Neural cell (in vitro differentiated cells): ENCODE results near the gene OR2V1. TPM values are rescaled to one million over a fixed set of nuclear protein-coding genes. Genes with fewer than 3 reads are reported as not detected.
"Not testable (repeated sequence)": the region's sequence is repeated elsewhere in the genome, so short reads cannot be mapped to it uniquely, and the experiment has no call there.

Source experiments
- H2AFZ ChIP-seq: fragments of 200-600, 300-800 bp; sonication (generic), shearing (Covaris generic); 2 replicates; pipeline ENCODE4 v1.6.0; 2014; ENCODE audit warnings: low read depth, mild to moderate bottlenecking, antibody characterized with exemption, low read length, moderate library complexity
- H3F3A ChIP-seq: fragments of 200-600 bp; shearing (Covaris generic); 2 replicates; pipeline ENCODE4 v1.6.1; 2016; ENCODE audit warnings: mild to moderate bottlenecking, moderate library complexity, mixed read lengths, antibody characterized with exemption, low read length; ENCODE audit not compliant: insufficient read depth, poor library complexity, severe bottlenecking
- H3K27ac ChIP-seq: fragments of 200-600, 300-800 bp; sonication (generic), shearing (Covaris generic); 2 replicates; pipeline ENCODE4 v1.5.1; 2014; ENCODE audit warnings: mild to moderate bottlenecking, low read length, moderate library complexity
- H3K27me3 ChIP-seq: fragments of 300-800, 200-600 bp; sonication (generic), shearing (Covaris generic); 2 replicates; pipeline ENCODE4 v1.6.0; 2014; ENCODE audit warnings: mild to moderate bottlenecking, low read depth, low read length, moderate library complexity; ENCODE audit not compliant: insufficient read depth
- H3K36me3 ChIP-seq: fragments of 300-800, 200-600 bp; sonication (generic), shearing (Covaris generic); 2 replicates; pipeline ENCODE4 v1.5.1; 2014; ENCODE audit warnings: mild to moderate bottlenecking, antibody characterized with exemption, low read length, moderate library complexity; ENCODE audit not compliant: insufficient read depth
- H3K4me2 ChIP-seq: fragments of 300-800, 200-600 bp; sonication (generic), shearing (Covaris generic); 2 replicates; pipeline ENCODE4 v1.6.0; 2014; ENCODE audit warnings: mild to moderate bottlenecking, low read length
- H3K4me3 ChIP-seq: fragments of 300-800, 200-600 bp; sonication (generic), shearing (Covaris generic); 2 replicates; pipeline ENCODE4 v1.5.1; 2014; ENCODE audit warnings: mild to moderate bottlenecking, low read length, moderate library complexity
- H3K79me2 ChIP-seq: fragments of 200-600 bp; shearing (Covaris generic); replicated peaks from 2 replicates; pipeline ENCODE4 v1.6.0; 2014; ENCODE audit warnings: mild to moderate bottlenecking, low read length, moderate library complexity; ENCODE audit not compliant: insufficient read depth
- H3K9ac ChIP-seq: fragments of 300-800, 200-600 bp; sonication (generic), shearing (Covaris generic); 2 replicates; pipeline ENCODE4 v1.6.1; 2016; ENCODE audit warnings: mild to moderate bottlenecking, low read length, mixed read lengths
- H3K9me2 ChIP-seq: fragments of 200-600 bp; shearing (Covaris generic); 2 replicates; pipeline ENCODE4 v1.6.1; 2016; ENCODE audit warnings: mild to moderate bottlenecking, low read length, mixed read lengths; ENCODE audit not compliant: insufficient read depth
- H3K9me3 ChIP-seq: fragments of 200-600, 300-800 bp; sonication (generic), shearing (Covaris generic); 2 replicates; pipeline ENCODE4 v1.6.1; 2016; ENCODE audit warnings: mild to moderate bottlenecking, mixed run types, low read length, moderate library complexity, mixed read lengths
- H4K20me1 ChIP-seq: fragments of 200-600 bp; shearing (Covaris generic); 2 replicates; pipeline ENCODE4 v1.6.1; 2016; ENCODE audit warnings: mild to moderate bottlenecking, mixed run types; ENCODE audit not compliant: insufficient read depth
- CTCF ChIP-seq: fragments of 450-650 bp; IDR thresholded peaks from 2 replicates; pipeline ENCODE4 v1.5.1; 2014; ENCODE audit warnings: antibody characterized with exemption, mild to moderate bottlenecking, moderate library complexity; ENCODE audit not compliant: poor library complexity, severe bottlenecking
- EP300 ChIP-seq: fragments of 450-650 bp; conservative IDR thresholded peaks from 2 replicates; pipeline ENCODE4 v1.6.1; 2014; ENCODE audit warnings: antibody characterized with exemption, mild to moderate bottlenecking, moderate library complexity; ENCODE audit not compliant: poor library complexity, severe bottlenecking
- EZH2 ChIP-seq: fragments of 200-600, 300-800 bp; shearing (Covaris generic), sonication (generic); IDR thresholded peaks from 2 replicates; pipeline ENCODE4 v1.6.1; 2014; ENCODE audit warnings: antibody characterized with exemption, low read length, borderline replicate concordance, mild to moderate bottlenecking; ENCODE audit not compliant: insufficient read depth, poor library complexity, severe bottlenecking
- MXI1 ChIP-seq: fragments of 450-650 bp; conservative IDR thresholded peaks from 2 replicates; pipeline ENCODE4 v1.6.1; 2014; ENCODE audit warnings: antibody characterized with exemption, mild to moderate bottlenecking; ENCODE audit not compliant: poor library complexity, severe bottlenecking
- POLR2AphosphoS5 ChIP-seq: IDR thresholded peaks from 2 replicates; pipeline ENCODE4 v1.6.1; 2012
- RAD21 ChIP-seq: fragments of 450-650 bp; conservative IDR thresholded peaks from 2 replicates; pipeline ENCODE4 v1.6.1; 2014; ENCODE audit warnings: antibody characterized with exemption, mild to moderate bottlenecking, moderate library complexity
- REST ChIP-seq: IDR thresholded peaks from 2 replicates; pipeline ENCODE4 v1.6.1; 2012; ENCODE audit warnings: borderline replicate concordance
- SMC3 ChIP-seq: fragments of 450-650 bp; conservative IDR thresholded peaks from 2 replicates; pipeline ENCODE4 v1.6.1; 2014; ENCODE audit warnings: antibody characterized with exemption, mild to moderate bottlenecking, moderate library complexity; ENCODE audit not compliant: poor library complexity
- TAF1 ChIP-seq: IDR thresholded peaks from 2 replicates; pipeline ENCODE4 v1.6.1; 2012; ENCODE audit warnings: low read depth
- polyA plus RNA-seq: library from polyadenylated mRNA; depleted of rRNA; stranded (reverse); fragments of >200 nt; gene quantifications from 2 replicates; pipeline ENCODE4 v1.2.3, GENCODE V29; 2014

Gene OR2V1
- polyA plus RNA-seq, 1 donor from 2014 or later = not detected

- H2AFZ ChIP-seq = no peak overlapping the region
- no peaks in the 10 kb centered on the region for H3K36me3 ChIP-seq
- no peaks in the 10 kb centered on the region for H3K9me3 ChIP-seq
- no peaks in the 10 kb centered on the region for H3K27me3 ChIP-seq
- H3K9ac ChIP-seq = no peak overlapping the region
- H3K27ac ChIP-seq = no peak overlapping the region
- no peak overlapping the region for H3K4me2 ChIP-seq
- H3K79me2 ChIP-seq = no peaks in the 10 kb centered on the region
- no peak for TF ChIP-seq MXI1
- no peak for TF ChIP-seq SMC3
- TF ChIP-seq EP300 = no peak
- TF ChIP-seq TAF1 = no peak
- no peak for TF ChIP-seq POLR2AphosphoS5
- TF ChIP-seq CTCF = no peak
- TF ChIP-seq EZH2 = no peak
- no peak for TF ChIP-seq REST
- no peak for TF ChIP-seq RAD21
- no peaks in the 10 kb centered on the region for H3F3A ChIP-seq
- no peaks in the 10 kb centered on the region for H4K20me1 ChIP-seq
- H3K9me2 ChIP-seq = no peaks in the 10 kb centered on the region
- H3K4me3 ChIP-seq = no peak overlapping the region
Measured at GRCh38 chr5:181131514-181131913, 545 bp upstream of the OR2V1 start.

- not testable (repeated sequence) for H3F3A ChIP-seq, H3K9ac ChIP-seq, H3K9me2 ChIP-seq, H3K4me2 ChIP-seq, H2AFZ ChIP-seq, H3K36me3 ChIP-seq, H3K27me3 ChIP-seq, H4K20me1 ChIP-seq, H3K79me2 ChIP-seq, H3K4me3 ChIP-seq, H3K9me3 ChIP-seq, H3K27ac ChIP-seq
Measured at GRCh38 chr5:181130081-181130480, 888 bp downstream of the OR2V1 start.

- Histone ChIP-seq H3K9me2 (no peaks in the 10 kb centered on the region), H3K36me3 (no peaks in the 10 kb centered on the region), H3F3A (no peaks in the 10 kb centered on the region), H3K79me2 (no peaks in the 10 kb centered on the region), H3K27ac (no peak overlapping the region), H3K9ac (no peak overlapping the region), H3K4me3 (no peak overlapping the region), H3K27me3 (no peaks in the 10 kb centered on the region), H2AFZ (no peak overlapping the region), H3K4me2 (no peak overlapping the region), H4K20me1 (no peaks in the 10 kb centered on the region), H3K9me3 (no peaks in the 10 kb centered on the region)
- TF ChIP-seq TAF1 = no peak
- no peak for TF ChIP-seq POLR2AphosphoS5
- TF ChIP-seq MXI1 = no peak
- no peak for TF ChIP-seq RAD21
- TF ChIP-seq EP300 = no peak
- TF ChIP-seq CTCF = no peak
- TF ChIP-seq EZH2 = no peak
- TF ChIP-seq SMC3 = no peak
- TF ChIP-seq REST = no peak
Measured at GRCh38 chr5:181129601-181130000, 1.4 kb downstream of the OR2V1 start.
